Thoracic aorta (tissue), 2 donors: ENCODE data around the gene FADS2. TPM values are rescaled to one million over a fixed set of nuclear protein-coding genes. Genes with fewer than 3 reads are reported as not detected.

ENCODE experiments used
- ATAC-seq: fragments of 150-250 bp; one replicate; pipeline ENCODE4 v1.8.0; 2017; ENCODE audit warnings: low read depth; ENCODE audit not compliant: insufficient number of reproducible peaks, low FRiP score
- DNase-seq: peaks from one replicate; pipeline ENCODE4 v3.0.0-alpha.2; 2020; ENCODE audit warnings: low spot score
- H3K27ac ChIP-seq, 2 donors: fragments of 200-600 bp; sonication (generic); 1 replicate in 1 of 2; 2 replicates in 1 of 2; pipeline ENCODE4 v1.5.1; 2016; ENCODE audit warnings: mild to moderate bottlenecking in 2 of 2, moderate library complexity in 2 of 2
- H3K27me3 ChIP-seq: fragments of 200-600 bp; sonication (generic); replicated peaks from 2 replicates; pipeline ENCODE4 v1.6.0; 2016; ENCODE audit warnings: mild to moderate bottlenecking; ENCODE audit not compliant: insufficient read depth
- H3K36me3 ChIP-seq: fragments of 200-600 bp; sonication (generic); one replicate; pipeline ENCODE4 v1.5.1; 2016
- H3K4me1 ChIP-seq, 2 donors: fragments of 200-600 bp; sonication (generic); 1 replicate in 1 of 2; 2 replicates in 1 of 2; pipeline versions ENCODE4 v1.5.1 to v1.6.0; 2016; ENCODE audit warnings: low read depth in 2 of 2, mild to moderate bottlenecking in 1 of 2; ENCODE audit not compliant: control insufficient read depth in 1 of 2
- H3K4me3 ChIP-seq: fragments of 200-600 bp; sonication (generic); 2 replicates; pipeline ENCODE4 v1.5.1; 2016; ENCODE audit warnings: mild to moderate bottlenecking
- H3K9me3 ChIP-seq: fragments of 200-600 bp; sonication (generic); 2 replicates; pipeline ENCODE4 v1.5.1; 2016
- total RNA-seq, 2 donors: library from RNA; depleted of rRNA; stranded (reverse); fragments of >200 nt; gene quantifications; one replicate each; pipeline versions ENCODE4 v1.1.0 to v1.2.3, GENCODE V29; 2016
- TF ChIP-seq, protein P1 (sequence below): fragments of 200-600 bp; sonication (generic); IDR thresholded peaks from one replicate; pipeline ENCODE4 v1.5.1; 2019; ENCODE audit warnings: antibody characterized with exemption

FADS2 gene
- total RNA-seq, 2 donors from 2014 or later: 89.2 to 234 TPM

DNA sequence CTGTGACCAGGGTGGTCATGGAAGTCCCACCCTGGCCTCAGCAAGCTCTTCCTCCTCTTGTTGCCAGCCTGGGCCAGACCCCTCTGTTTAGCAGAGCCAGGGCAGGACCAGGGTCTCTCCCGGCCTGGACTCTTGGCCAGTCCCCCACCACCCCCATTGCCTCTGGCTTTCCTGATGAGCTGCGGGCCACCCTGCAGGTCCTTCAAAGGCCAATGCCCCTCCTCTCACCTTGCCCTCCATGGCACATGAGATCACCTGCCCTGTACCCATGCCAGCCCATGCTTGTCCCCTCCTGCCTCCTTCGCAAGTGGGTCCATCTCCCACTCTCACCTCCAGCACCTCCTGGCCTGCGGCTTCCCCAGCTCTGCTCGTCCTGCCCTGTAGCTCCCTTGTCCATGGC, 10.4 kb downstream of the FADS2 start:
- peaks cover 24 to 30% of the 10 kb centered on the region in 2 donors for H3K4me1 ChIP-seq
- no peak for DNase-seq
- no peaks in the 10 kb centered on the region for H3K27me3 ChIP-seq
- ATAC-seq: no peak
- H3K36me3 ChIP-seq: peaks cover 25% of the 10 kb centered on the region
- no peak overlapping the region for H3K27ac ChIP-seq
- TF ChIP-seq, protein P1, sequence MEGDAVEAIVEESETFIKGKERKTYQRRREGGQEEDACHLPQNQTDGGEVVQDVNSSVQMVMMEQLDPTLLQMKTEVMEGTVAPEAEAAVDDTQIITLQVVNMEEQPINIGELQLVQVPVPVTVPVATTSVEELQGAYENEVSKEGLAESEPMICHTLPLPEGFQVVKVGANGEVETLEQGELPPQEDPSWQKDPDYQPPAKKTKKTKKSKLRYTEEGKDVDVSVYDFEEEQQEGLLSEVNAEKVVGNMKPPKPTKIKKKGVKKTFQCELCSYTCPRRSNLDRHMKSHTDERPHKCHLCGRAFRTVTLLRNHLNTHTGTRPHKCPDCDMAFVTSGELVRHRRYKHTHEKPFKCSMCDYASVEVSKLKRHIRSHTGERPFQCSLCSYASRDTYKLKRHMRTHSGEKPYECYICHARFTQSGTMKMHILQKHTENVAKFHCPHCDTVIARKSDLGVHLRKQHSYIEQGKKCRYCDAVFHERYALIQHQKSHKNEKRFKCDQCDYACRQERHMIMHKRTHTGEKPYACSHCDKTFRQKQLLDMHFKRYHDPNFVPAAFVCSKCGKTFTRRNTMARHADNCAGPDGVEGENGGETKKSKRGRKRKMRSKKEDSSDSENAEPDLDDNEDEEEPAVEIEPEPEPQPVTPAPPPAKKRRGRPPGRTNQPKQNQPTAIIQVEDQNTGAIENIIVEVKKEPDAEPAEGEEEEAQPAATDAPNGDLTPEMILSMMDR: no peak
- H3K4me3 ChIP-seq: no peak overlapping the region
- no peaks in the 10 kb centered on the region for H3K9me3 ChIP-seq

DNA sequence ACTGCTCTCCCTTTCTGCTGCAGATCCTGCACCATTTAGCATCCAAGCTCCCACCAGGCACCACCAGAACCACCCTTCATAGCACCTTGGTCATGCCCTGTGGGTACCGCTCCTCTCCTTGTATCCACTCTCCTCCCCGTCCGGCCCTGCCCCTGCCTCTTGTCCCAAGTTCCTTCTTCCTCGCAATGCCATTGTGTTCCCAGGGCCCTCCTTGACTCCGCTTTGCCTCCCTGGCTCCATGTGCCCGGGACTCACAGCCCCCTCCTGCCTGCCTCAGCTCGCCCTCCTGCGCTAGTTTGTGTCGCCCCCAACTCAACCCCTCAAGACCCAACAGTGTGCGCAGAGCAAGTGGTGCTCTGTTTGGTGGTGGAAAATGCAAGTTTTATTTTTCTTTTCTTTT, 10.8 kb downstream of the FADS2 start:
- DNase-seq (no peak), ATAC-seq (no peak)
- TF ChIP-seq, protein P1: no peak
- Histone ChIP-seq H3K36me3 (peaks cover 29% of the 10 kb centered on the region), H3K4me1 (peaks cover 21 to 26% of the 10 kb centered on the region in 2 donors), H3K4me3 (no peak overlapping the region), H3K9me3 (no peaks in the 10 kb centered on the region), H3K27me3 (no peaks in the 10 kb centered on the region), H3K27ac (no peak overlapping the region)

DNA sequence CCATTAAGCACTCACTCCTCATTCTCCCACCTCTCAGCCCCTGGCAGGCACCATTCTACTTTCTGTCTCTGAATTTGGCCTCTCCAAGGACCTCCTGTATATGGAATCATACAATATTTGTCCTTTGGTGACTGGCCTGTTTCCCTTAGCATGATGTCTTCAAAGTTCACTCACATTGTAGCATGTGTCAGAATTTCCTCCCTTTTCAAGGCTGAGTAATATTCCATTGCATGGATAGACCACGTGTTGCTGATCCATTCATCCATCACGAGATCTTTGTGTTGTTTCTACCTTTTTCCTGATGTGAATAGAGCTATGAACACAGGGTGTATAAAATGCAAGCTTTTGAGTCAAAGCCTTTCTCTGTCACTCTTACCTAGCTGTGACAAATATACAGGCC, 11.6 kb downstream of the FADS2 start:
- no peak overlapping the region for H3K27ac ChIP-seq
- ATAC-seq: no peak
- H3K27me3 ChIP-seq: no peaks in the 10 kb centered on the region
- H3K4me1 ChIP-seq: peaks cover 13 to 18% of the 10 kb centered on the region in 2 donors
- no peak overlapping the region for H3K4me3 ChIP-seq
- H3K9me3 ChIP-seq: no peaks in the 10 kb centered on the region
- DNase-seq: no peak
- TF ChIP-seq, protein P1: no peak
- peaks cover 37% of the 10 kb centered on the region for H3K36me3 ChIP-seq

DNA sequence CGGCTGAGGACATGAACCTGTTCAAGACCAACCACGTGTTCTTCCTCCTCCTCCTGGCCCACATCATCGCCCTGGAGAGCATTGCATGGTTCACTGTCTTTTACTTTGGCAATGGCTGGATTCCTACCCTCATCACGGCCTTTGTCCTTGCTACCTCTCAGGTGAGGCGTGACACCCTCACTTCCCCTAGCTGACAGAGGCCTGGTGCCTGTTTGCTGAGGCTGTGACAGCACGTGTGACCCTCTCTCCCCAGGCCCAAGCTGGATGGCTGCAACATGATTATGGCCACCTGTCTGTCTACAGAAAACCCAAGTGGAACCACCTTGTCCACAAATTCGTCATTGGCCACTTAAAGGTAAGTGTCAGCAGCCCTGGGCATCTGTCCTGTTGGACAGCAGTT, 12.3 kb downstream of the FADS2 start:
- no peaks in the 10 kb centered on the region for H3K9me3 ChIP-seq
- TF ChIP-seq, protein P1: no peak
- no peak for DNase-seq
- no peak for ATAC-seq
- H3K27me3 ChIP-seq: no peaks in the 10 kb centered on the region
- H3K27ac ChIP-seq: no peak overlapping the region
- peaks cover 42% of the 10 kb centered on the region for H3K36me3 ChIP-seq
- no peak overlapping the region for H3K4me3 ChIP-seq
- H3K4me1 ChIP-seq: peaks cover 8 to 12% of the 10 kb centered on the region in 2 donors

DNA sequence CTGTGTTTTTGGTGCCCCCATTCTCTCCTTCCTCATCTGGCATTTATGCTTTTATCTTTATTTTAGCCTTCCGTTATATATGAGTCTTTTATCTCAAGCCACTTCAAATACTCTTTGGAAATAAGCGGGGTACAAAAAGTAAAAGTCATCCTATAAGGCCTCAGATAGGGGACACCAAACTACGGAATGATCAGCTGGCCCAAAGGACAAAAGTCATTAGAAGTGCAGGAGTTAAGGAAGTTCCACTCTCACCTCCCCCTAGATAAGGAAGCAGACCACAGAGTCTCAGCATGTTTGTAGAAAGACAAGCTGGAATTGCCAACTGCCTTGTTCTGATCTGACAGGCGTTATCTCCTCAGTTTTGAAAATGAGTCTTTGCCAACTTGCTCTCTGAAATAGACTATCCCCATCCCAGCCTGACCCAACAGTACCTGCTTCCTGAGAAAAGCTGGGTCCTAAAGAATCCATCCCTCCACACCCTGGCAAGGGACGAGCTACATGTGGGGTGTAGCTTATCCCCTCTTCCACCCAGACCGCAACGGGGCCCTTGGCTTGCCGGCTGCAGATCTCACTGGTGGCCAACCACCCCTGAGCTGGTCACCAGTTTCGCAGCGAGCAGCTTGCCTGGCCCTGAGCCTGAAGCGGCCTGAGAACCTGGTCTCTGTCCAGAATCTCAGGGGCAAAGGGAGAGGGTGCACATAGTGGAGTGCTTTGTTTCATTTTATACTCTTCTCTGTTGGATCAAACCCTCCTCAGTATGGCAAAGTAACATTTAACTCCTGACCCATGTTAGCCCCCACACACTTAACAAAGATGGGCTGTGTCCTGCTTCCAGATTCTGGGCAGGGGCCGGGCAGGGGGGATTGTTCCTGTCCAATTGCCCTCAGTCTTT, 13.8 kb downstream of the FADS2 start:
- TF ChIP-seq, protein P1: no peak

More for the DNA sequence above, 13.8 kb downstream of the FADS2 start:
- Histone ChIP-seq H3K36me3 (peaks cover 42% of the 10 kb centered on the region), H3K4me3 (no peak overlapping the region), H3K27me3 (no peaks in the 10 kb centered on the region), H3K9me3 (no peaks in the 10 kb centered on the region), H3K27ac (no peak overlapping the region), H3K4me1 (no peaks in the 10 kb centered on the region)
- no peak for ATAC-seq
- no peak for DNase-seq
